ENCODE data around the gene SLC22A8.

GRCh38 chr11:62962391-62962790 is 53.2 kb downstream of the SLC22A8 start:
- TF ChIP-seq CTCF (conservative IDR thresholded peaks at IDR 0.05; ENCODE audit: low read depth, low read length) (no peak), EZH2 (IDR thresholded peaks at IDR 0.05; ENCODE audit: borderline replicate concordance, low read depth, low read length, poor library complexity, severe bottlenecking) (no peak)

Data from A673 (cell line).